ENCODE measurements around the gene GORASP1. TPM values are rescaled to one million over a fixed set of nuclear protein-coding genes. Genes with fewer than 3 reads are reported as not detected.

Gene GORASP1
- total RNA-seq, 1 donor from 2014 or later, result 35.6 TPM

- Mint-ChIP-seq H3K4me1 (ENCODE audit: low read depth) (peaks cover 67% of the 10 kb centered on the region), H3K9me3 (no peaks in the 10 kb centered on the region), H3K27me3 (ENCODE audit: insufficient read depth) (no peaks in the 10 kb centered on the region), H3K36me3 (ENCODE audit: low read depth) (peaks cover 72% of the 10 kb centered on the region), H3K27ac (peak overlapping the region; percentile 97), H3K4me3 (peak overlapping the region; percentile 94)
- peak; percentile 64 for DNase-seq (ENCODE audit: low spot score)
- intact Hi-C loops (cut with micrococcal nuclease), result loop anchor here (1.0 kb wide), 2 partner anchors 33 to 39 kb away; no protein-coding TSS in a partner anchor
Observed at GRCh38 chr3:39146611-39147591, 39.5 kb upstream of the GORASP1 start.

GRCh38 chr3:39146083-39146501 is 38.7 kb upstream of the GORASP1 start:
- Mint-ChIP-seq H3K27me3 (ENCODE audit: insufficient read depth) (no peaks in the 10 kb centered on the region), H3K36me3 (ENCODE audit: low read depth) (peaks cover 76% of the 10 kb centered on the region), H3K4me1 (ENCODE audit: low read depth) (peaks cover 65% of the 10 kb centered on the region), H3K4me3 (no peak overlapping the region), H3K9me3 (no peaks in the 10 kb centered on the region), H3K27ac (peak overlapping the region; percentile 97)
- no peak for DNase-seq (ENCODE audit: low spot score)
- intact Hi-C loops (cut with micrococcal nuclease), result no loop called here

- H3K4me1 Mint-ChIP-seq (ENCODE audit: low read depth), result peaks cover 56% of the 10 kb centered on the region
- no peak overlapping the region for H3K27ac Mint-ChIP-seq
- H3K4me3 Mint-ChIP-seq, result no peak overlapping the region
- H3K27me3 Mint-ChIP-seq (ENCODE audit: insufficient read depth), result no peaks in the 10 kb centered on the region
- H3K9me3 Mint-ChIP-seq, result no peaks in the 10 kb centered on the region
- H3K36me3 Mint-ChIP-seq (ENCODE audit: low read depth), result peaks cover 73% of the 10 kb centered on the region
- DNase-seq (ENCODE audit: low spot score), result no peak
- intact Hi-C loops (cut with micrococcal nuclease), result no loop called here
Observed at GRCh38 chr3:39144748-39145380, 37.4 kb upstream of the GORASP1 start.

GRCh38 chr3:39144095-39144747 is 36.8 kb upstream of the GORASP1 start:
- Mint-ChIP-seq H3K9me3 (no peaks in the 10 kb centered on the region), H3K4me1 (ENCODE audit: low read depth) (peaks cover 56% of the 10 kb centered on the region), H3K4me3 (no peak overlapping the region), H3K27me3 (ENCODE audit: insufficient read depth) (no peaks in the 10 kb centered on the region), H3K36me3 (ENCODE audit: low read depth) (peaks cover 67% of the 10 kb centered on the region), H3K27ac (no peak overlapping the region)
- intact Hi-C loops (cut with micrococcal nuclease), result no loop called here
- no peak for DNase-seq (ENCODE audit: low spot score)

GRCh38 chr3:39143051-39143885 is 35.8 kb upstream of the GORASP1 start:
- H3K27ac Mint-ChIP-seq, result no peak overlapping the region
- intact Hi-C loops (cut with micrococcal nuclease), result no loop called here

GRCh38 chr3:39142067-39142466 is 34.6 kb upstream of the GORASP1 start:
- Mint-ChIP-seq H3K27ac (no peak overlapping the region), H3K4me1 (ENCODE audit: low read depth) (peaks cover 46% of the 10 kb centered on the region), H3K9me3 (no peaks in the 10 kb centered on the region), H3K36me3 (ENCODE audit: low read depth) (peaks cover 62% of the 10 kb centered on the region), H3K27me3 (ENCODE audit: insufficient read depth) (no peaks in the 10 kb centered on the region), H3K4me3 (no peak overlapping the region)
- intact Hi-C loops (cut with micrococcal nuclease), result no loop called here
- no peak for DNase-seq (ENCODE audit: low spot score)

More at GRCh38 chr3:39143051-39143885, 35.8 kb upstream of the GORASP1 start:
- Mint-ChIP-seq H3K36me3 (ENCODE audit: low read depth) (peaks cover 62% of the 10 kb centered on the region), H3K4me3 (no peak overlapping the region), H3K4me1 (ENCODE audit: low read depth) (peaks cover 56% of the 10 kb centered on the region), H3K9me3 (no peaks in the 10 kb centered on the region), H3K27me3 (ENCODE audit: insufficient read depth) (no peaks in the 10 kb centered on the region)
- no peak for DNase-seq (ENCODE audit: low spot score)

GRCh38 chr3:39141171-39141995 is 34.0 kb upstream of the GORASP1 start:
- Mint-ChIP-seq H3K27me3 (ENCODE audit: insufficient read depth) (no peaks in the 10 kb centered on the region), H3K27ac (no peak overlapping the region), H3K9me3 (no peaks in the 10 kb centered on the region), H3K4me1 (ENCODE audit: low read depth) (peaks cover 40% of the 10 kb centered on the region), H3K36me3 (ENCODE audit: low read depth) (peaks cover 60% of the 10 kb centered on the region), H3K4me3 (no peak overlapping the region)
- no peak for DNase-seq (ENCODE audit: low spot score)
- intact Hi-C loops (cut with micrococcal nuclease), result no loop called here

GRCh38 chr3:39140341-39140971 is 33.0 kb upstream of the GORASP1 start:
- Mint-ChIP-seq H3K36me3 (ENCODE audit: low read depth) (peaks cover 52% of the 10 kb centered on the region), H3K4me3 (no peak overlapping the region), H3K27me3 (ENCODE audit: insufficient read depth) (no peaks in the 10 kb centered on the region), H3K4me1 (ENCODE audit: low read depth) (peaks cover 32% of the 10 kb centered on the region), H3K27ac (no peak overlapping the region), H3K9me3 (no peaks in the 10 kb centered on the region)
- no peak for DNase-seq (ENCODE audit: low spot score)
- intact Hi-C loops (cut with micrococcal nuclease), result no loop called here

- Mint-ChIP-seq H3K27me3 (ENCODE audit: insufficient read depth) (no peaks in the 10 kb centered on the region), H3K4me1 (ENCODE audit: low read depth) (peaks cover 32% of the 10 kb centered on the region), H3K36me3 (ENCODE audit: low read depth) (peaks cover 45% of the 10 kb centered on the region), H3K4me3 (no peak overlapping the region), H3K27ac (no peak overlapping the region), H3K9me3 (no peaks in the 10 kb centered on the region)
- no peak for DNase-seq (ENCODE audit: low spot score)
- intact Hi-C loops (cut with micrococcal nuclease), result no loop called here
Observed at GRCh38 chr3:39139442-39139841, 32.0 kb upstream of the GORASP1 start.

- Mint-ChIP-seq H3K4me1 (ENCODE audit: low read depth) (peaks cover 32% of the 10 kb centered on the region), H3K4me3 (no peak overlapping the region), H3K27me3 (ENCODE audit: insufficient read depth) (no peaks in the 10 kb centered on the region), H3K9me3 (no peaks in the 10 kb centered on the region), H3K27ac (peak overlapping the region; percentile 67), H3K36me3 (ENCODE audit: low read depth) (peaks cover 40% of the 10 kb centered on the region)
- intact Hi-C loops (cut with micrococcal nuclease), result no loop called here
- no peak for DNase-seq (ENCODE audit: low spot score)
Observed at GRCh38 chr3:39138804-39139415, 31.5 kb upstream of the GORASP1 start.

Data from activated T-helper 1 cell treated with anti-CD3 and anti-CD28 coated beads, Interleukin-12 subunit alpha, Interleukin-12 subunit beta, Interleukin-2, Interleukin-4 antibody, amounts not matched to agents 30 ng/mL and 10 ng/mL and 1 ng/mL, durations not matched to agents 14 hours and 24 hours and 36 hours (primary cell).